GM18520 (cell line): Measurements from ENCODE around the gene PHLDB2.

Experiments used
- ATAC-seq: cut with Tn5 transposase; IDR thresholded peaks from one replicate; pipeline ENCODE4 v1.9.1; 2021; ENCODE audit not compliant: unreplicated experiment

The PHLDB2 gene

DNA sequence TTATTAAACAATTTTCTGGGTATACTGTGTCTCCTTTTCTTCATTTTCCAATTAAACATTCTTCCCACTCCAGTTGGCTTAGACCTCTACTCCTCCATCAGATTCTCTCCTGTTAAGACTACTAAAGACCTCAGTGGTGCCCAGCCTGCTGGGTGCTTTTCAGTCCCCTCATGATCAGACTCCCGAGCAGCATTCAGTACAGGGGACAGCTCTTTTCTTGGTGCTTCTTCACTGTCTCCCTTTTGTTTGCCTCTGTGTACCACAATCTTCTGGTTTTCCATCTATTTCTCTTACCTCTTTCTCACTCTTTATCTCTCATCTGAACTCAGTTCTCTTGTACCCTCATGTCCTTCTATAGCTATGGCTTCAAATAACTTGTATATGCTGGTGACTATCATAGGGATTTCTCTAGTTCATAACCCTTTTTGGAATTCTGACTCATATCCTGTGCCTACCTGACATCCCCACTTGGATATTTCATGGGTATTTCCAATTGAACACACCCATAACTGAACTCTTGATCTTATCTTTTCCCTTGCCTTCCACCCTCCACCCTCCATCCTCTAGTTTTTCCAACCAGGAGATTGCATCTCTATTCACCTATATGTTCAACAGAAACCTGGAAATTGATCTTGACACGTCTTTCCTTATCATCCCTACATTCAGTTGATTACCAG is 64.2 kb downstream of the PHLDB2 start:
- no peak for ATAC-seq

- ATAC-seq: no peak
Observed at GRCh38 chr3:111923806-111924205, 64.7 kb downstream of the PHLDB2 start.

DNA sequence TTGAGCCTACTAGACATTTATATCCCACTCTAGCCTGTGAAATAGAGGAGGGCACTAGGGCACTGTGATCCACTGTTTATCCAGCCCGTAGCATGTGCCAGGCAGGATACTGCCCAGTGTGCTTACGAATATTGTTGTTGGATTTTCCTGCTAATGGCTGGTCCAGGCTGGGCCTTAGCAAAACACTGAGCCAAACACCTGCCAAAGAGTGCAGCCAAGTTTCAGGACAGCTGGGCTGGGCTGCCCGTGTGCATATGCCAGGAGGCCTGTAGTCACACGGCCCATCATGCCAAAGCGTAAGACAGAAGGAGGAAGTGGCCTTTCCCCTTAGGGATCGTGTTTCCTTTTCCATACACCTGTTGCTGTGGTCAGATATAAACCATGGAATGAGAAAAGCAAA is 65.2 kb downstream of the PHLDB2 start:
- ATAC-seq: no peak

DNA sequence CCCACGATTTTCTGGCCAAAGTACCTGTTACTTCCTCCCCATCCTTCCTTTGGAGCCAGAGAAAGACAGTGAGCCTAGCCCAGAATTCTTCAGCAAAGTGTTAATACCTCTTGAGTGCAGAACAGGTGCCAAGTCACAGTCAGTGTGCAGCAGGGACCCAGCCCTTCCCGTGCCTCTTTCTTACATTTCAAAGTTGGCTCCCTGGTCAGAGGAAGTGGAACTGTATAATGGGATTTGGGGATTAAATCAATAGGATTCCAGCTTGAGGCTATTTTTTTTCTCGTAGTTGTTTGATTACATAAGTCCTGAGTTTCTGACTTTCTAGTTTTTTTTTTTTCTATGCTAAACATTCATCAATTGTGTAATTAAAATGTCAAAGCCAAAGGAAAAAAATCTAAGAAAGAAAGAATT is 67.2 kb downstream of the PHLDB2 start:
- no peak for ATAC-seq

DNA sequence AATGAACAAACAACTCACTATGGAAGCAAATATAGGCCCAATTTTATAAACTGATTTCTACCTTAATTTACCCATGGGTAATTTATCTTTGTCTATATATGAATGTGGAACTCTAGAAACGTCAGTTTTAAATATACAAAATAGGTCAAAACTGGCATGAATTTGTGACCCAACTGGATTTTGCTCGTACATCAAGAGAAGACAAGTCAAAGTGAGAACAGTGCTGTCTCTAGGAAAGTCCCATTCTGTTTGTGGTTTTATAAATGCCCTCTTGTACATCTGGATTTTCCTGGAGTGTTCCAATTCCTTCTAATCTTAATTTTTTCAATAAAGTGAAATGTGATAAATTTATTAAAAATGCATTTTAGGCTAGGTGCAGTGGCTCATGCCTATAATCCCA is 69.5 kb downstream of the PHLDB2 start:
- ATAC-seq: no peak

DNA sequence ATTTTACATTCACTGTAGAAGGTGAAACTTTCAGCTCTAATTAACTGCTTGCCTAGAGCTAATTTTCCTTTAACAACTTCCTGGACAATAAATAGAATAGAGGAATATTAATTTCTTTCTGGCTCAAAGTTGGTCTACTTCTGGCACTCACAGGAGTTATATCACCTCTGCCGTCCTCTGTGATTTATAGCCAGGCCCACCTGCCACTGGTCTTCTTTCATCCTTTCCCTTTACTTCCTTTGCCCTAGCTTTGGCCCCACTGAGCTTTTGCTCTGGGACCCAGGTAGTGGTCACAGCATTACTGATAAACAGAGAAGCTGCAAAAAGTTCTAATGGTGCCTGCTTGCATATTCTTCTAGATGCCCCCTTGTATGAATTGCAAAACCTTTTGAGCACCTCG is 70.4 kb downstream of the PHLDB2 start:
- ATAC-seq: no peak

DNA sequence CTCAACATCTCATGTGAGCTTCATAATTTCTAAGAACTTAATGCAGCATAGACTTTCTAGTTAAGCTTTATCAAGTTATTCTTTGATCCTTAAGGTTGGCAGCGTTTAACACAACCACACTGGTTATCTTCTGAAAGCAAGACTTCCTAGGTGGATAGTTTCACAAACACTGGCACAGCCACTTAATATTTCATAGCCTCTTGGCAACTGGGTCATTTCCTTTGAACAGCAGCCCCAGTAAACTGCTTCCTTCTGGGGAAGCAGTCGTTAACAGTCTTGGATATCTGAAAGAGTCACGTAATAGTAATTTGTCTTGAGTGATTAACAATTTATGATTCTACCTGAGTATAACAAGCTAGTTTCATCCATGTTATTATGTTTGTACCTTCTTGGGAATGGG is 73.9 kb downstream of the PHLDB2 start:
- no peak for ATAC-seq

GRCh38 chr3:111936191-111936841 is 77.3 kb downstream of the PHLDB2 start:
- ATAC-seq: no peak

DNA sequence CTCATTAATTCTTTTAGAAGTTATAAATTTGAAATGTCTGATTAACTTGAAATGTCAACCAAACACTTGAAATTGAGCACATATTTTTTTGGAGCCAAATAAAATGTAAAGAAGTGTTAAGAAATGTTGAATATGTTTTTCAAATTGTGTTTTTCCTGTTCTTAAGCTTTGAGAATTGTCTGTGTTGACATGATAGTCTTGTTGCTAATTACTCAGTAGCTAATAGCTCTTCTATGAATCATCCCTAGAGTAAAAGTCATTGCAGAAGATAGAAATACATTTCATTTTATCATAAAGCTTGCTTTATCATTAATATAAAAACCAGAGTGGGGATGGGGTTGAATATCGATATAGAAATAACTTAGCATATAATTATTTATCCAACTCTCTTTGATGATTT is 77.9 kb downstream of the PHLDB2 start:
- no peak for ATAC-seq

GRCh38 chr3:111937871-111938270 is 78.8 kb downstream of the PHLDB2 start:
- no peak for ATAC-seq

GRCh38 chr3:111939873-111940272 is 80.8 kb downstream of the PHLDB2 start:
- ATAC-seq: no peak

- ATAC-seq: no peak
Observed at GRCh38 chr3:111943533-111943932, 84.5 kb downstream of the PHLDB2 start.

GRCh38 chr3:111944372-111944771 is 85.3 kb downstream of the PHLDB2 start:
- ATAC-seq: no peak

DNA sequence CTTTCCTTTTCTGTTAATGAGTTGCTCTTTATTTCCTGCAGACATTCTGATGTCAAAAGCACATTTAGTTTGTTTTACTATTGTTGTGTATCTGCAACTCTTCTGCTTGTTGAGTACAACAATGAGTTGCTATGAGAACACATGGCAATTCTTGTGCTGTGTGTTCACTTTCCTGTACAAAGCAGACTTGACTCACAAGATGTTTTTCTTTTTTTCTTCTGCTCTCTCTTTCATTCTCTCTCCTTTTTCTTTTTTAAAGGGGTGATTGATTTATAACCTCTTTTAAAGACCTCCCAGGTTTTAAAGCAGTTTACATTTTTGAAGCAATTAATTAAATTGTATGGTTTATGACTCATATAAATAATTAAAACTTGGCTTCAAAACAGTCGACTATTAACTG is 88.2 kb downstream of the PHLDB2 start:
- no peak for ATAC-seq

GRCh38 chr3:111948786-111949185 is 89.7 kb downstream of the PHLDB2 start:
- no peak for ATAC-seq

- no peak for ATAC-seq
Observed at GRCh38 chr3:111949712-111950111, 90.6 kb downstream of the PHLDB2 start.

DNA sequence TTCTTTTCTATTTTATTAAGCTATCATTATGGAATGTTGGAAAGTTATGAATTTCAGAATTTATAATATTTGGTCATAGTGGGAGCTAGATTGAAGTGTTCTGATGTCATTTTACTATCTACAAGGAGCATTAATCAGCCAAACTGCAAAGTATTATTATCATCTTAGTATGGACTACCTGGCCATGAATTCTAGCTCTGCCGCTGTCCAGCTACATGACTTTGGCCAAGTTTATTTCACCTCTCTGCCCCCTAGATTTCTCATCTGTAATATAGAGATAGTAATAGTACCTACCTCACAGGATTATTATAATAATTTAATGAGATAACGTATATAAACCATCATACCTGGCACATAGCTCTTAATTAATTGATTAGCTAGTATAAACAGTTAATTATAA is 92.0 kb downstream of the PHLDB2 start:
- no peak for ATAC-seq

- ATAC-seq: no peak
Observed at GRCh38 chr3:111952086-111952485, 93.0 kb downstream of the PHLDB2 start.

- ATAC-seq: no peak
Observed at GRCh38 chr3:111952866-111953450, 93.9 kb downstream of the PHLDB2 start.

DNA sequence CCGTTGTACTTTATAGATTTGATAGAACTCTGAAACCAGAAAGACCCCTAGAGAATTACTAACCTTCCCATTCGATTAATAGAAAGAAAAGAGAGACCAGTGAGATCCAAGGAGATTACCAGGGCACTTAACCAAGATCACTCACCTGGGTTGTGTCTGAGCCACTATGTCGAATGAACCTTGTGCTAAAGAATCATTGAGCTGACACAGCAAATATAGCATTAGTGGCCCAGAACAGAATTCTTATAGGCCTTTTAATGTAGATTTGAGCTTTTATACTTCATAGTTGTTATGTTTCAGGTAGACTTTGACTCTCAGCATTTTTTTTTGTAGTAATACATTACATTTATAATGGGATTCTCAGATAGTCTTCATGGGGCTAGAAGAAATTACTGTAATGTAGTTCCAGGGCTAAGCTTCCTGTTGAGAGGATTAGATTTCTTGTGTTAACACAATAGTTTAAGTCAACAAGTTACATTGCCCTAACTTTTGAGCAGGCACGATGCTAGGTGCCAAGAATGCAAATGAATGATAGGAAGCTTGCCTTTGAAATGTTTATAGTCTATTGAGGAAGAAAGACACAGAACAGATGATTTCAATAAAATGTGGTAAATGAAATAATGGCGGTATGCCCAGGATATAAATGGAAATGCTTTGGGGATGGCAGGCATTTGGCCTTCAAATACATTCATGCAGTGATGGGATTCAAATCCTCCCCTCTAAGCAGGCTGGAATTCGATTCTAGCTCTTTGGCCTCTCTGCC is 95.3 kb downstream of the PHLDB2 start:
- ATAC-seq: no peak

- no peak for ATAC-seq
Observed at GRCh38 chr3:111955876-111956275, 96.8 kb downstream of the PHLDB2 start.

- ATAC-seq: no peak
Observed at GRCh38 chr3:111956449-111956848, 97.4 kb downstream of the PHLDB2 start.
